HG02943 (cell line): Measurements from ENCODE around the gene MED31.
"Not testable (repeated sequence)": the region's sequence is repeated elsewhere in the genome, so short reads cannot be mapped to it uniquely, and the experiment has no call there.

Experiments
- ATAC-seq: cut with Tn5 transposase; IDR thresholded peaks from one replicate; pipeline ENCODE4 v1.9.1; 2021; ENCODE audit warnings: mild to moderate bottlenecking, low read depth, moderate library complexity; ENCODE audit not compliant: unreplicated experiment

Gene MED31

GRCh38 chr17:6632530-6632929, 18.9 kb downstream of the MED31 start:
- ATAC-seq, result no peak

DNA sequence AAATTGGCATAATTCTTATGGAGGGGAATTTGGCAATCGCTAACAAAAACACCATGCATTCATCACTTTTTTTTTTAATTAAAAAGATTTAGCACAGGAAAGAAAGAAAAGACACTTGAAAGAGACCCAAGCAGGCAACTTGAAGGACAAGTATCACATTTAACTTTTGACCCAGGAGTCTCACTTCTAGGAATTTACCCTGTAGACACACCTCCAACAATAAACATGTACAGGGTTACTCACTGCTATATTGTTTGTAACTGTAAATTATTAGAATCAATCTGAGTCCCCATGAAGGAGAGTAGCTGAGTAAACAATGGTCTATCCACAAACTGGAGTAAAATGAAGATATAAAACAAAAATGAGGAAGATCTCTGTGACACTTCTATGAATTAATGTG, 21.0 kb downstream of the MED31 start:
- no peak for ATAC-seq

- no peak for ATAC-seq
These were observed 24.4 kb downstream of the MED31 start for GRCh38 chr17:6627019-6627418.

GRCh38 chr17:6626616-6627015, 24.8 kb downstream of the MED31 start:
- ATAC-seq, result no peak

GRCh38 chr17:6623941-6624340, 27.5 kb downstream of the MED31 start:
- ATAC-seq, result no peak

DNA sequence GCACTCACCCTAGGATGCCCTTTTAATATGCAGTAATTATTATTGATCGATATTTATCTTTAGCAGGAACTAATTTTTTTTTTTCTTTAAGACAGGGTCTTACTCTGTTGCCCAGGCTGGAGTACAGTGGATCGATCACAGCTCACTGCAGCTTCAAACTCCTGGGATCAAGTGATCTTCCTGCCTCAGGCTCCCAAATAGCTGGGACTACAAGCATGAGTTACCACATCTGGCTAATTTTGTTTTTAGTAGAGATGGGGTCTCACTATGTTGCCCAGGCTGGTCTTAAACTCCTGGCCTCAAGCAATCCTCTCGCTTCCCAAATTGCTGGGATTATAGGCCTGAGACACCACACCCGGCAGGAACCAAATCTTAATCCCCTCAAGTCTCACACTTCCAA, 40.2 kb downstream of the MED31 start:
- ATAC-seq, result no peak

DNA sequence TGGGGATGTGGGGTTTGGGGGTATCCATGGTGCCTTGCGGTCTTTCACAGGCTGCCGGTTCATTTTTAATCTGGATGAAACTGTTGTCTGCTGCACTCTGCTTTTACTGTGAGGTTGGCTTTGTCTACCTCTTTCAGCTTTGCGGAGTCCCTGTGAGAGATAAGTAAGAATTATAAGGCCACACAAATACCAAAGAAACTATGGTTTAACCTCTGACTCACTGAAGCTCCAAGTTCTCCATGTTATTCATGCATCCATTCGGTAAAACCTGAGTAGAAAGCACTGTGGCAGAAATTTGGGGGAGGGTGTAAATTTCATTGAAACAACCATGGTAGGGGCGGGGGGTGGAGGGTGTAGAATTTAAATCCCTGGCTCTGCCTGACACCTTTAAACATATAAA, 41.4 kb downstream of the MED31 start:
- ATAC-seq, result no peak

- no peak for ATAC-seq
These were observed 43.1 kb downstream of the MED31 start for GRCh38 chr17:6608321-6608720.

DNA sequence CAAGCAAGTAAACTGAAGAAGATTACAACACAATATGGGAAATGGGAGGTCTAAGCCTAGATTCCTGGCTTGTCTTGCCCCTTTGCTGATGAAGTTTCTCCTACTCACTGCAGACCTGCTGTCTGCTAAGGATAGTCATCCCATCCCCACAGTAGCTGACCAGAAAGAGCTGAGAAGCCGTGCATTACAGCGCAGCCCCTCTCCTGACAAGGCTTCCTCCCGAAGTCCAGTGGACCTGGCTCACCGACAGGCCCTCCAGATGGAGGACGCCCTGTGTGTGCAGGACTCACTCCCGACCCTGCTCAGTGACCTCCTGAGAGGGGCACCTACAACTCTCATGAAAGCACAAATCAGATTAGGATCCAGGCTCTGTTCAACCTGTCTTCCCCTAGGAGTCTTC, 46.3 kb downstream of the MED31 start:
- ATAC-seq, result no peak

GRCh38 chr17:6603744-6604325, 47.6 kb downstream of the MED31 start:
- no peak for ATAC-seq

GRCh38 chr17:6602141-6602540, 49.3 kb downstream of the MED31 start:
- no peak for ATAC-seq

DNA sequence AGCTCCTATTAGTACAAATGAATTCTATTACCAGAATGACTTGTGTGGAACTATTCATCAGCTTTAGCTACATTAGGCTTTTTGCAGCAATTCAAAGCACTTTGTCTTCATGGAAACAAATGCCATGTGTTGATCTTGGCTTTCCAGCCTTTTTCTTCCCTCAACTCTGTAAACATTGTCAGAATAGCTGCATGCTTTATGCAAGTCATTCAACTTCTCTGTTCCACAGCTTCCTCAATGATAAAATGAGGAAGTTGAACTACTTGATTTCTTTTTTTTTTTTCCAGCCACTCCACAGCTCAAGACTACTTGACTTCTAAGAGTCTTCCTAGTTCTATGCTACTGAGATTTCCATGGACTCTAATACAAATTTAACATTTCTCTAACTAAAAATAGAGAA, 52.0 kb downstream of the MED31 start:
- no peak for ATAC-seq

- no peak for ATAC-seq
These were observed 53.7 kb downstream of the MED31 start for GRCh38 chr17:6597727-6598126.

- ATAC-seq, result no peak
These were observed 54.5 kb downstream of the MED31 start for GRCh38 chr17:6596941-6597340.

- ATAC-seq, result no peak
These were observed 54.9 kb downstream of the MED31 start for GRCh38 chr17:6596511-6596910.

- no peak for ATAC-seq
These were observed 55.3 kb downstream of the MED31 start for GRCh38 chr17:6596081-6596480.

- ATAC-seq, result not testable (repeated sequence)
These were observed 58.0 kb downstream of the MED31 start for GRCh38 chr17:6593371-6593770.
